ENCODE data around the gene PHAF1.

Gene PHAF1

GRCh38 chr16:67148221-67148620 lies 38.5 kb downstream of the PHAF1 start:
- TF ChIP-seq CTCF (IDR thresholded peaks at IDR 0.05; ENCODE audit: control insufficient read depth, insufficient read depth, low read depth, low read length, missing control alignments), result no peak
- no peak for DNase-seq (ENCODE audit: low read depth)
- no peak overlapping the region for H3K4me3 ChIP-seq (ENCODE audit: control insufficient read depth, low read depth, low read length)

- no peak for DNase-seq (ENCODE audit: low read depth)
Observed at GRCh38 chr16:67148656-67149275, 39.0 kb downstream of the PHAF1 start.

GRCh38 chr16:67149276-67150046 lies 39.7 kb downstream of the PHAF1 start:
- H3K4me3 ChIP-seq (ENCODE audit: control insufficient read depth, low read depth, low read length), result no peak overlapping the region
- DNase-seq (ENCODE audit: low read depth), result no peak
- TF ChIP-seq CTCF (IDR thresholded peaks at IDR 0.05; ENCODE audit: control insufficient read depth, insufficient read depth, low read depth, low read length, missing control alignments), result no peak

More at GRCh38 chr16:67148656-67149275, 39.0 kb downstream of the PHAF1 start:
- H3K4me3 ChIP-seq (ENCODE audit: control insufficient read depth, low read depth, low read length), result no peak overlapping the region
- no peak for TF ChIP-seq CTCF (IDR thresholded peaks at IDR 0.05; ENCODE audit: control insufficient read depth, insufficient read depth, low read depth, low read length, missing control alignments)

GRCh38 chr16:67150047-67150832 lies 40.5 kb downstream of the PHAF1 start:
- H3K4me3 ChIP-seq (ENCODE audit: control insufficient read depth, low read depth, low read length), result peak overlapping the region; percentile 64
- no peak for DNase-seq (ENCODE audit: low read depth)
- TF ChIP-seq CTCF (IDR thresholded peaks at IDR 0.05; ENCODE audit: control insufficient read depth, insufficient read depth, low read depth, low read length, missing control alignments), result no peak

- no peak for DNase-seq (ENCODE audit: low read depth)
- no peak for TF ChIP-seq CTCF (IDR thresholded peaks at IDR 0.05; ENCODE audit: control insufficient read depth, insufficient read depth, low read depth, low read length, missing control alignments)
- H3K4me3 ChIP-seq (ENCODE audit: control insufficient read depth, low read depth, low read length), result peak within 1 kb of the TSS; percentile 64
Observed at GRCh38 chr16:67150833-67151396, 41.2 kb downstream of the PHAF1 start, which contains the start of gene B3GNT9. B3GNT9 (minus strand) TSS chr16:67150998; CDS start chr16:67150485, 513 bp downstream.

GRCh38 chr16:67151431-67152097 lies 41.8 kb downstream of the PHAF1 start:
- H3K4me3 ChIP-seq (ENCODE audit: control insufficient read depth, low read depth, low read length), result peak overlapping the region; percentile 64
- TF ChIP-seq CTCF (IDR thresholded peaks at IDR 0.05; ENCODE audit: control insufficient read depth, insufficient read depth, low read depth, low read length, missing control alignments), result peak; percentile 6
- no peak for DNase-seq (ENCODE audit: low read depth)

Measured in AG09309 (cell line).